HUDEP-2 (cell line): ENCODE results near the gene WDR55.
A peak's percentile ranks its signal among the peaks of the same experiment; 100 is the strongest.
"Not testable (repeated sequence)": the region's sequence is repeated elsewhere in the genome, so short reads cannot be mapped to it uniquely, and the experiment has no call there.

Experiments used
- DNase-seq, 76 experiments: peaks; one replicate each; lab custom pipeline; 2025; ENCODE audit not compliant: unreplicated experiment in 76 of 76; lab: John Stamatoyannopoulos, UW

Gene WDR55

GRCh38 chr5:140664359-140665119 is at the start of gene WDR55:
TSS of gene WDR55 (plus strand) at chr5:140664904. CDS start at chr5:140664913, 9 bp downstream.
- peak in 75 of 76 experiments; percentile 23 to 97 (median 91) for DNase-seq

GRCh38 chr5:140622301-140622700 is 42.4 kb upstream of the WDR55 start:
- DNase-seq: no peak

GRCh38 chr5:140623061-140623460 is 41.6 kb upstream of the WDR55 start:
- DNase-seq: not testable (repeated sequence)

GRCh38 chr5:140624886-140625285 is 39.8 kb upstream of the WDR55 start:
- DNase-seq: not testable (repeated sequence)

GRCh38 chr5:140627972-140628371 is 36.7 kb upstream of the WDR55 start:
- no peak for DNase-seq

- DNase-seq: no peak
Measured at GRCh38 chr5:140628711-140629110, 36.0 kb upstream of the WDR55 start.

- DNase-seq: no peak
Measured at GRCh38 chr5:140630292-140631035, 34.2 kb upstream of the WDR55 start.

GRCh38 chr5:140631036-140631417 is 33.7 kb upstream of the WDR55 start:
- DNase-seq: no peak

- DNase-seq: no peak
Measured at GRCh38 chr5:140631831-140632365, 32.8 kb upstream of the WDR55 start.

GRCh38 chr5:140632366-140633020 is 32.2 kb upstream of the WDR55 start:
- peak in 42 of 76 experiments; percentile 4 to 56 (median 24) for DNase-seq

GRCh38 chr5:140633021-140633471 is 31.7 kb upstream of the WDR55 start, which contains the start of gene CD14:
TSS of gene CD14 (minus strand) at chr5:140633175. CDS start at chr5:140633071, 104 bp downstream.
- peak in 23 of 76 experiments; percentile 0 to 42 (median 15) for DNase-seq

- no peak for DNase-seq
Measured at GRCh38 chr5:140633501-140633900, 31.2 kb upstream of the WDR55 start.

GRCh38 chr5:140634103-140634502 is 30.6 kb upstream of the WDR55 start:
- no peak for DNase-seq

GRCh38 chr5:140635291-140636257 is 29.1 kb upstream of the WDR55 start:
- DNase-seq: no peak

GRCh38 chr5:140637371-140638100 is 27.2 kb upstream of the WDR55 start:
- no peak for DNase-seq

- not testable (repeated sequence) for DNase-seq
Measured at GRCh38 chr5:140638898-140639147, 25.9 kb upstream of the WDR55 start.

GRCh38 chr5:140639148-140639981 is 25.3 kb upstream of the WDR55 start, which contains the start of gene TMCO6:
TSS of gene TMCO6 (plus strand) at chr5:140639451. CDS start at chr5:140639528, 77 bp downstream.
- DNase-seq: peak in 75 of 76 experiments; percentile 23 to 98 (median 94)

GRCh38 chr5:140641716-140642115 is 23.0 kb upstream of the WDR55 start:
- DNase-seq: no peak
